Stimulated activated CD4-positive, alpha-beta T cell treated with anti-CD3 and anti-CD28 coated beads, Interleukin-4, amount 100 ng/mL, for 48 hours (primary cell): ENCODE results near the gene NAT14.

Experiments
- DNase-seq, 2 donors: peaks; one replicate each; pipeline ENCODE4 v3.0.0-alpha.2; 2020; ENCODE audit warnings: low read depth in 2 of 2

NAT14 gene

DNA sequence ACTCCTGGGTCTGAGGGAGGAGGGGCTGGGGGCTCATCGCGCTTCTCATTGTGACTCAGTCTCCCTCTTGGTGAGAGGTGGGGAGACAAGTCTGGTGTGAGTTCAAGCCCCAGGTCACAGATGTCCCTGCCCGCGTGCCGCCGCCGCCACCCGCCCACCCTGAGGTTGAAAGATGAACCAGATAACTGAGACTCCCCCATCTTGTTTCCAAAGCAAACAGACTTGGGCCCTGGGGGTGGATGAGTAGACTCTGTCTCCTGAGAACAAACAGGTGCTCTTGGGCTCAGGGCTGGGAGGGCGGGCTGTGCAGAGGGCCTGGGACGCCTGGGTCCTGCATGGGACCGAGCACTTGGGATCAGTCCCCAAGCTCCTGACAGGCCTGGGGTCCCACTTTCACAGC is 51.4 kb downstream of the NAT14 start:
- no peak for DNase-seq
